Neural progenitor cell (in vitro differentiated cells): ENCODE data around the gene TRPC6.

Experiments used
- CTCF ChIP-seq: fragments of 200-600 bp; sonication (generic); IDR thresholded peaks from 2 replicates; pipeline ENCODE4 v1.5.1; 2017; ENCODE audit warnings: antibody characterized with exemption, mild to moderate bottlenecking
- EZH2 ChIP-seq: fragments of 200-600 bp; sonication (generic); IDR thresholded peaks from 2 replicates; pipeline ENCODE4 v1.6.1; 2017; ENCODE audit warnings: antibody characterized with exemption, mild to moderate bottlenecking, moderate library complexity
- EZH2phosphoT487 ChIP-seq: fragments of 200-600 bp; sonication (generic); IDR thresholded peaks from 2 replicates; pipeline ENCODE4 v1.6.1; 2017; ENCODE audit warnings: antibody characterized with exemption

- TF ChIP-seq CTCF (no peak), EZH2 (no peak), EZH2phosphoT487 (no peak)
Measured at GRCh38 chr11:101576456-101576855, 7.4 kb downstream of the TRPC6 start.
